T47D (cell line): Measurements from ENCODE around the gene TOB2.

ENCODE experiments used
- DNase-seq, 2 experiments: peaks; one replicate each; pipeline versions ENCODE4 v3.0.0 to v3.0.0-alpha.2; 2011 to 2012; ENCODE audit warnings: low read depth in 1 of 2, low spot score in 1 of 2
- JUND ChIP-seq: IDR thresholded peaks from 2 replicates; pipeline ENCODE4 v1.6.1; 2012; ENCODE audit warnings: low read depth
- in situ Hi-C: cut with HindIII; loops from 2 replicates; pipeline ENCODE4 v1.10.0; 2016; ENCODE audit warnings: low sequenced_read_pairs, low pct_unique_long_range_greater_than_20kb

The TOB2 gene

GRCh38 chr22:41431656-41432055 lies 14.9 kb downstream of the TOB2 start:
- no peak for DNase-seq
- in situ Hi-C loops: no loop called here
- no peak for TF ChIP-seq JUND

- TF ChIP-seq JUND: no peak
- in situ Hi-C loops: no loop called here
These were observed 16.7 kb downstream of the TOB2 start for GRCh38 chr22:41429951-41430332.

GRCh38 chr22:41429232-41429950 lies 17.2 kb downstream of the TOB2 start:
- in situ Hi-C loops: no loop called here
- no peak for DNase-seq
- no peak for TF ChIP-seq JUND

More at GRCh38 chr22:41429951-41430332, 16.7 kb downstream of the TOB2 start:
- no peak for DNase-seq

GRCh38 chr22:41425660-41426365 lies 20.8 kb downstream of the TOB2 start:
- in situ Hi-C loops: no loop called here
- TF ChIP-seq JUND: no peak
- DNase-seq: no peak

GRCh38 chr22:41418717-41419116 lies 27.9 kb downstream of the TOB2 start:
- TF ChIP-seq JUND: no peak
- in situ Hi-C loops: no loop called here

GRCh38 chr22:41417622-41418390 lies 28.8 kb downstream of the TOB2 start:
- in situ Hi-C loops: no loop called here
- peak in 1 of 2 experiments; percentile 92 for DNase-seq
- no peak for TF ChIP-seq JUND

More at GRCh38 chr22:41418717-41419116, 27.9 kb downstream of the TOB2 start:
- DNase-seq: peak in 1 of 2 experiments; percentile 54

- in situ Hi-C loops: no loop called here
- TF ChIP-seq JUND: no peak
These were observed 31.0 kb downstream of the TOB2 start for GRCh38 chr22:41415554-41415953.

GRCh38 chr22:41411021-41411851 lies 35.4 kb downstream of the TOB2 start:
- in situ Hi-C loops: no loop called here
- TF ChIP-seq JUND: no peak
- DNase-seq: no peak

More at GRCh38 chr22:41415554-41415953, 31.0 kb downstream of the TOB2 start:
- no peak for DNase-seq

- no peak for TF ChIP-seq JUND
- DNase-seq: peak in 1 of 2 experiments; percentile 36
- in situ Hi-C loops: no loop called here
These were observed 36.3 kb downstream of the TOB2 start for GRCh38 chr22:41410311-41410751.

GRCh38 chr22:41408665-41409064 lies 37.9 kb downstream of the TOB2 start:
- in situ Hi-C loops: no loop called here
- TF ChIP-seq JUND: no peak
- DNase-seq: no peak

- DNase-seq: no peak
- in situ Hi-C loops: no loop called here
- TF ChIP-seq JUND: no peak
These were observed 39.2 kb downstream of the TOB2 start for GRCh38 chr22:41407433-41407832.

GRCh38 chr22:41406410-41406809 lies 40.2 kb downstream of the TOB2 start:
- DNase-seq: no peak
- in situ Hi-C loops: no loop called here
- no peak for TF ChIP-seq JUND
